OCI-LY3 (cell line): ENCODE results near the gene TRMT61A.

Source experiments
- EZH2phosphoT487 ChIP-seq: fragments of 200-600 bp; shearing (Covaris generic); IDR thresholded peaks from 2 replicates; pipeline ENCODE4 v1.6.1; 2018; ENCODE audit warnings: antibody characterized with exemption, mixed run types, low read depth
- TF ChIP-seq, protein P1 (sequence below): fragments of 200-600, 300-600 bp; sonication (generic); IDR thresholded peaks from 2 replicates; pipeline ENCODE4 v1.5.1; 2014; ENCODE audit warnings: antibody characterized with exemption, low read length, low read depth

DNA sequence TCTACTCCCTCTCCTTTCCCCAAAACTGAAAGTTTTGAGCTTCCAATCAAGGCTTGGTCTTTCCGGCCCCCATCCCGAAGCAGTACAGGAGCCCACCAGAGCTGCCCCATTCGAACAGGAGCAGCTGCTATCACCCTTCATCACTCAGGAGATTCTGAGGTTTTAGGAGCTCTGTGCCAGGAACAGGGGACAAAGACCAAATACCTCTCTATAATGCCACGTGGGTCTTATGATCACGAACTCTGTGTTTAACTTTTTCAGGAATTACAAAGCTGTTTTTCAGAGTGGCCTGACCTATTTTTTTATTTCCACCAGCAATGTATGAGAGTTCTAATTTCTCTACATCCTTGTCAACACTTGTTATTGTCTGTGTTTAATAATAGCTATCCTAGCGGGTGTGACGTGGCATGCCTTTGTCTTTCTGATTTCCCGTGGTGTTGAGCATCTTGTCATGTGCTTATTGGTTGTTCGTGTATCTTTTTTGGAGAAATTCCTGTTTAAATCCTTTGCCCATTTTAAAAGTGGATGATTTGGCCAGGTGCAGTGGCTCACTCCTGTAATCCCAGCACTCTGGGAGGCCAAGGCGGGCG is 55.4 kb downstream of the TRMT61A start:
- TF ChIP-seq, protein P1, sequence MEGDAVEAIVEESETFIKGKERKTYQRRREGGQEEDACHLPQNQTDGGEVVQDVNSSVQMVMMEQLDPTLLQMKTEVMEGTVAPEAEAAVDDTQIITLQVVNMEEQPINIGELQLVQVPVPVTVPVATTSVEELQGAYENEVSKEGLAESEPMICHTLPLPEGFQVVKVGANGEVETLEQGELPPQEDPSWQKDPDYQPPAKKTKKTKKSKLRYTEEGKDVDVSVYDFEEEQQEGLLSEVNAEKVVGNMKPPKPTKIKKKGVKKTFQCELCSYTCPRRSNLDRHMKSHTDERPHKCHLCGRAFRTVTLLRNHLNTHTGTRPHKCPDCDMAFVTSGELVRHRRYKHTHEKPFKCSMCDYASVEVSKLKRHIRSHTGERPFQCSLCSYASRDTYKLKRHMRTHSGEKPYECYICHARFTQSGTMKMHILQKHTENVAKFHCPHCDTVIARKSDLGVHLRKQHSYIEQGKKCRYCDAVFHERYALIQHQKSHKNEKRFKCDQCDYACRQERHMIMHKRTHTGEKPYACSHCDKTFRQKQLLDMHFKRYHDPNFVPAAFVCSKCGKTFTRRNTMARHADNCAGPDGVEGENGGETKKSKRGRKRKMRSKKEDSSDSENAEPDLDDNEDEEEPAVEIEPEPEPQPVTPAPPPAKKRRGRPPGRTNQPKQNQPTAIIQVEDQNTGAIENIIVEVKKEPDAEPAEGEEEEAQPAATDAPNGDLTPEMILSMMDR = no peak
- no peak for TF ChIP-seq EZH2phosphoT487
